GM18909 (cell line): ENCODE data around the gene APOC3.
"Not testable (repeated sequence)": the region's sequence is repeated elsewhere in the genome, so short reads cannot be mapped to it uniquely, and the experiment has no call there.

Source experiments
- ATAC-seq: cut with Tn5 transposase; IDR thresholded peaks from one replicate; pipeline ENCODE4 v1.9.1; 2021; ENCODE audit warnings: mild to moderate bottlenecking; ENCODE audit not compliant: unreplicated experiment, poor library complexity

The APOC3 gene

GRCh38 chr11:116801662-116802061 lies 28.0 kb upstream of the APOC3 start:
- not testable (repeated sequence) for ATAC-seq

DNA sequence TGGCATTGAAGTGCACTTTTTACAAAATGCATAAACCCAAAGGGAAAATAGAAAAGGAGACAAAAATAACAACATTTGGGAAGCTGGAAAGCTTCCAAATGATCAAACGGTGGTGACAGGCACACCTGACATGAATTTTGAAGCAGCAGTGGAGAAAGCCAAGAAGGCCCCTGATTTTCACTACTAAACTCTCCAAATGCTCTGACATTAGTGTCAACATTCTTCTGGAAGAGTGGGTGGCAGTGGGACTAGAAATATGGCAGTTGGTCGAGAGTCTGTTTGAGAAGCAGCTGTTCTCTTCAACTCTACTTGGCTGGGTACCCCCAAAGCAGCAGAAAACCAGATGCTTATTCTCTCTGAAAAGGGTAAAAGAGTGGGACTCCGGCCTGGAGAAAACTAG lies 25.7 kb upstream of the APOC3 start:
- ATAC-seq, result no peak

- ATAC-seq, result no peak
These were observed 22.0 kb upstream of the APOC3 start for GRCh38 chr11:116807601-116808261.

GRCh38 chr11:116808262-116809175 lies 21.2 kb upstream of the APOC3 start:
- no peak for ATAC-seq

DNA sequence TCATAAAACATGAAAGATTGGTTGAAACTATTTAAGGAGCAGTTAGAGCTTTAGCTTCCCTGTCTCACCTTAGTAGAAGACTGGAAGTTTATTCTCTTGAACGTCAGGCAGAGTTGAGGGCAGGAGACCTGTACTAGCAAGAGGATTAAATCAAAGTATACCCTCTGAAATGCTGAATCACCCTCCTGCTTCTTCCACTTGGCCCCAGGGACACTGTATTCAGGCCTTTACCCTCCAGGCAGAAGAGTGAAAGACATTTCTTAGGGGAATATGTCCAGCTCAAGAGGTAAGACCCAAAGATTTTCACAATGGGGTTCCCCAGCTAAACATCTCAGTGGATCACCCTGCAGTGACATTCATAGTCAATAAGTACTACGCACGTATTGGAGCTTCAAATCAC lies 18.5 kb upstream of the APOC3 start:
- ATAC-seq, result no peak

DNA sequence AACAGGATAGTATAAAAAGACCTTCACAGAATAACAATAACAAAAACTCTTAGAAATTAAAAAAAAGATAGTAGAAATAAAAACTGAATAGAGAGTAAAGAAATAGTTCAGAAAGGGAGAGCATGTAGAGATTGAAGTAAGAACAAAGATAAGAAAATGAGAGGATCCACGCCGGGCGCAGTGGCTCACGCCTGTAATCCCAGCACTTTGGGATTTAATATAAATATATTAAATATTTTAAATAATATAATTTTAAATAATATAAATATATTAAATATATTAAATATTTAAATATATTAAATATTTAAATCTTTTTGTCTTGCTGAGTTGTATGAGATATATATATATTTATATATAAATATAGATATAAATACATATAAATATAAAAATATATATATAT lies 17.6 kb upstream of the APOC3 start:
- no peak for ATAC-seq

DNA sequence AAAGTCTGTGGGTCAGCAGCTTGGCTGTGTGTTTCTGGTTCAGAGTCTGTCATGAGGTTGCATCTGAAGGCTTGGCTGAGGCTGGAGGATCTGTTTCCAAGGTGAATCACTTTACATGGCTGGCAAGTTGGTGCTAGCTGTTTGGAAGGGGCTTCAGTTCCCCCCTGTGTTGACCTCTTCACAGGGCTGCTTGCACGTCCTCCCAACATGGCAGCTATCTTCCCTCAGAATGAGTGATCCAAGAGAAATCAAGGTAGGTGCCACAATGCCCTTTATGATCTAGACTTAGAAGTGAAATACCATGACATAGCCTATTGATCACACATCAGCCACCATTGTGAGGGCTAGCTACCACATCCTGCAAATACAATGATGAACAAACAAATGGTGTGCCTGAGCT lies 16.5 kb upstream of the APOC3 start:
- ATAC-seq, result no peak

GRCh38 chr11:116813781-116814471 lies 15.8 kb upstream of the APOC3 start:
- ATAC-seq, result no peak

- no peak for ATAC-seq
These were observed 15.2 kb upstream of the APOC3 start for GRCh38 chr11:116814502-116814901.

GRCh38 chr11:116819049-116819448 lies 10.7 kb upstream of the APOC3 start:
- ATAC-seq, result no peak

GRCh38 chr11:116821050-116821918 lies 8.4 kb upstream of the APOC3 start:
- ATAC-seq, result no peak

DNA sequence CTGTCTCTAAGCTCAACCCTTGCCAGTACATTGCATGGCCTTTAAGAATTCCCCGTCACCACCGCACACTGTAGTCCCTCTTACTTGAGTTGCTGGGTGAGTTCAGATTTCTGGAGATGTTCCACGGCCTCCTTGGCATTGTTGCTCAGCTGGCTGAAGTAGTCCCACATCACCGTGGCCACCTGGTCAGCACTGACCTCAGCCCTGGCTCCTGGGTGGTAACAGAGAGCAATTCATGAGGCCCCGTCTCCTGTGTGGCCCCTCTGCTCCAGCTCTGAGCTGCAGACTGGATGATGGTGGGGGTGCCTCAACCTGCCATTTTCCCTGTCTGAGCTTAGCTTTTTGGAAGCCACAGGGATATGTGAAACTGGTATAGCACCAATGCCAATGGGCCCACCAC lies 7.1 kb upstream of the APOC3 start:
- ATAC-seq, result no peak

DNA sequence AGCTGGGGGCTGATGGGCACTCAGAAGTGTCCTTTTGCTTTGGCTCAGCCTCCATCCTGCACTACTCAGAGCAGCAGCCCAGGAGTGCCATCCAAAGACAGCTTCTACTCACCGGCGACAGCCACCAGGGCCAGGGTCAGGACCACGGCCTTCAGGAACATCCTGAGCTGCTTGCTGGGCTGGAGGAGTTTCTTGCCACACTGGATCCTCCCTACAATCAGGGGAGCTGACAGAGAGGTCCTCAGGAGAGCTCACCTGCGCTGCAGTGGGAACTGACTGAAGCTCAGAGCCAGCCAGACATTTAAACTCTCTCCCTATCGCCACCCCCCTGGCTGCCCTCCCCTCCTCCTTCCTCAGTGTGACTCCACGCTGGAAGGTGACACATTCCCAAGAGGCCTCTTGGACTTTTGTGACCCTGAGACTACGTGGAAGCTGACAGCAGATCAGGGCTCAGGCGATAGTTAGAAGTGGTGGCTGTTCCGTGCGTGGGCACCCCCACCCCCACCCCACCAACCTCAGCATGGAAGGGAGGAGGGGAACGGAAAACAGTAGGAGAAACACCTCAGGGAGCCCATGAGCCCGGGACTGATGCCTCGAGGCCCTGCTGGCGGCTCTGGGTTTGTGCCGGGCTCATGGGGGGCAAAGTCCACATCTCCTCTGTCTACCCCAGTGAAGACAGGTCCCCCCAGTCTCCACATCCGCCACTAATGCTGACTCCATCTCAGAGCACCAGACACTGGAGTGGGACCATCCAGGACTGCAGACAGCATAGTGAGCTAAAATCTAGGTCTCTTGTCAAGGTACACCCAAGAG lies 6.5 kb upstream of the APOC3 start, which contains the start of gene APOA4:
TSS of gene APOA4 (minus strand) at position 274 of the 813 bp plus-strand sequence. CDS start at position 161, 113 bp downstream.
- no peak for ATAC-seq

- no peak for ATAC-seq
These were observed 4.3 kb upstream of the APOC3 start for GRCh38 chr11:116825434-116825833.

DNA sequence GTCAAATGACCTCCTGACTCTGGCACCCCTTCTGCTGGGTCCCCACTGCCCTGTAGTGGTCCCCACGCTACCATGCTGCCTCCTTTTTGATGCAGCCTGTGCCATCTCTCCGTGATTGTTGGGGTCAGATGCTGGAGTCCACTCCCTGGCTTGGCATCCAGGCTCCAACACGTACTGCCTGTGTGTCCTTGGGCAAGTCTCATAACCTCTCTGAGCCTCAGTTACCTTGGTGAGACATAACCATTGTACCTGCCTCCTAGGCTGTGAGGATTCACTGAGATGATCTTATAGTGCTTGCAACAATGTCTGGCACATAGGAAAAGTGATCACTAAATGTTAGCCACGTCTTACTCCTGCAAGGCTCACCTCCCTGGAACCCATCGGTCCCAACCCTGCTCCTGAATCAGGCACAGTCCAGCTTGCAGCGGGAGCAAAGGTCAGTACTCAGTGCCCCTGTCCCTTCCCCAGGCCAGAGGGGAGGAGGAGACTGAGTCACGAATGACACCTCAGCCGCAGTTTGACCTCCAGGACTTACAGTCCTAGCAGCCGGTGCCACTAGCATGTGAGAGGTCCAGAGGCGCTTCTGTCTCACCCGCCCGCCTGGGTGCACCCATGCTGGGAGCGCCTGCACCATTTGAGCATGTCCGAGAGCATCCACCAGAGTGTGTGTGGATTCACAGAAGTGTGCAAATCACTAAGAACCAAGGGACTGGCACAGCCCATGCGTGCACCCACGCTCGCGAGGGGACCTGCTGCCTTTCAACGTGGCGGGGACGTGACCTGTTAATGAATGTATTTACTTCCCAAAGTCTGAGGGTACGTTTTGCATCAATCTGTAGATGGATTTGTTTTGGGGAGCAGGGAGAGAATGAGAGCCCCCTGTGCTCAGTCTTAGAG lies 3.6 kb upstream of the APOC3 start:
- ATAC-seq, result no peak

DNA sequence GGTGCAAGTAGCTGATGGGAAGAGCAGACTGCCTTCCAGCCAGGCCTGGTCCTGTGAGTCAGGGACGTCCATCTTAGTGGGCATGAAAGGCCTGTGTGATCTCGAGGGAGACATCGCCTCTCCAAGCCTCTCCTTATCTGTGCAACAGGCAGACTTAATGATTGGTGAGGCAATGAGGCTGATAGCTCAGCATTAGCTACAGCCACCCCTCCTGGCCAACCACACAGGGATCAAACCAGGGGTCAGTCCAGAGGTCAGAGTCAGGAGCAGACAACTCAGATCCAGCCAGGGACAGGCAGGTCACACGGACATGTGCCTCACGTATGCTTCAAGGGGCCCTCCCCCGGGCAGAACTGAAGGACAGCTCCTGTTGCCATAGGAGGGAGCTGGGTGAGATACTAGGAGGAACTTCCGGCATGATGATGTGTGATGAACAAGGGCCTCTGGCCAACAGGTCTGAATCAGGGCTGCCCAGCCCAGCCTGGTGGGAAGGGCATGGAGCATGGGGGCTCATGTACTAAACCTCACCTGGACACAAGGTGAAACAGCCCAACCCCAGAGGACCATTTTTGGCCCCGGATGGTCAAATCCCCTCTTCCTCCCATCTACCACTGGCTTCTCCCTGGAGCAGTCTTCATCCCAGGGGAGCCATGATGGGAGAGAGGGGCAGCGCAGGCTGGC lies 2.8 kb upstream of the APOC3 start:
- ATAC-seq, result no peak

DNA sequence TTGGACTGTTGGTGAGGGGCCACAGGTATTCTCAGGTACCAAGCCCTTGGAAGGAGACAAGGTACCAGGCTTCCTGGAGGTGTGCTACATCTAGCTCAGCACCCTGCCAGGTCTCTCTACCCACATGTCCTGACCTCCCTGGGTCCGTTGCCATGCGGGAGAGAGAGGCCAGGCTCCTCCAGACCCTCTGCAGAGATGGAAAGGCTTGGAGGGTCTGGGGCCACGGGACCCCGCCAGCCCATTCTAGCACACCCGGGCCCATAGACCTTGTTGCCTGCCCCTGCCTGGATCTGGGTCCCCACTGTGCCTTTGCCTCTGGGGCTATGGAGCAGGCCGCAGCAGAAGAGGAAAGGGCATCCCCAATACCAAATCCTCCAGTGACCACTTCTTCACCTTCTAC lies 2.2 kb upstream of the APOC3 start:
- no peak for ATAC-seq
